ENCODE measurements around the gene TPD52L1. TPM values are rescaled to one million over a fixed set of nuclear protein-coding genes. Genes with fewer than 3 reads are reported as not detected.

The TPD52L1 gene
- polyA plus RNA-seq, 3 donors, result 95.6 to 114 (median 109) TPM

GRCh38 chr6:125205931-125206330, 52.4 kb downstream of the TPD52L1 start:
- DNase-seq (ENCODE audit: low read depth in 3 of 3, low spot score in 2 of 3), result no peak

DNA sequence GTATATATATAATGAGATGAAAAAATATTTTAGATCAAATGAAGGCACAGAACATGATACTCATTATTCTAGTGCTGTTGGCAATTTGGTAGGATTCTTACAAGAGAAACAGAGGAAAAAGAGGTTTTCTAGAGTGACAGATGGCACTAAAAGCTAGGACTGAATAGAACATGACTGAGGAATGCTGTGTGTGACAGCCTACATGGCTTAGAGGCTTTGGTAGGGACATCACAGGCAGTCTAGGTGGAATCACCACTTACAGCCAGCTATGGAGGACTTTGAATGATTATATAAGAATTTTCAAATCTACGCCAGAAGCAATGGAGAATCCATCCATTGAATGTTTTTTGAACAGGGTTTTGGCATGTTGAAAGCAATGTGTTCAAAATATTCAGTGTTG, 52.8 kb downstream of the TPD52L1 start:
- no peak for DNase-seq (ENCODE audit: low read depth in 3 of 3, low spot score in 2 of 3)

GRCh38 chr6:125207956-125208355, 54.4 kb downstream of the TPD52L1 start:
- no peak for DNase-seq (ENCODE audit: low read depth in 3 of 3, low spot score in 2 of 3)

- DNase-seq (ENCODE audit: low read depth in 3 of 3, low spot score in 2 of 3), result no peak
Observed at GRCh38 chr6:125208625-125209249, 55.2 kb downstream of the TPD52L1 start.

DNA sequence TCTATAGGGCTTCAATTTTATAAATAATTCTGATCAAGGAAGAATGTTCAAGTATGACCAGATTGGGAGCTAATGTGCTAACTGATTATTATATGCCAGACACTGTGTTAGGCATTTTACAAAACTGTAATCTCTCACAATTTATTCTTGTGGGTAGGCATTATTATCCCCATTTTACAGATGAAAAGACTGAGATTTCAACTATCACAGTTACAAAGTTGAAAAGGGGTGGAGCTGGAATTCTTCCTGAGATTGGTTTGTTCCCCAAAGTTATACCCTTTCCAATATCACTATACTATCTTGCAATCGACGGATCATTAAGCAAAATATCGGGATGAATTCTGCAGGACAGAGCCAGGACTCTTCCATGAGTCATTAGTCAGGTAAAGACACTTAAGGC, 57.1 kb downstream of the TPD52L1 start:
- DNase-seq (ENCODE audit: low read depth in 3 of 3, low spot score in 2 of 3), result no peak

DNA sequence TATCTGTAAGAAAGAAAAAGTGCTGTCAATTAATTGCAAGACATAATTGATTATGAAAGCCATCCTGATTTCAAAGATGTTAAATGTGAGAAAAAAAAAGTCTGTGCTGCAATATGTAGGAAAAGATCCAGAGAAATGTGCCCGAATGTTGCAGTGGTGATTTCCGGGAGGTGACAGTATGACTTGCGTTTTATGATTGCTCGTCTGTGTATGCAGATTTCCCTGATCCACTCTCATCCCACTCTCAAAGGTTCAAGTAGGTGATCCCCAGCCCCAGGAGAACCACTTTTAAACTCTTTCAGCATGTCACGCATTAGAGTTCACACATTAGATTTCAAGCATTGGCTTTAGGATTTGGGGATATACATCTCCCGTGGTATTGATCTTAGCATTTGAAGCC, 57.8 kb downstream of the TPD52L1 start:
- DNase-seq (ENCODE audit: low read depth in 3 of 3, low spot score in 2 of 3), result no peak

DNA sequence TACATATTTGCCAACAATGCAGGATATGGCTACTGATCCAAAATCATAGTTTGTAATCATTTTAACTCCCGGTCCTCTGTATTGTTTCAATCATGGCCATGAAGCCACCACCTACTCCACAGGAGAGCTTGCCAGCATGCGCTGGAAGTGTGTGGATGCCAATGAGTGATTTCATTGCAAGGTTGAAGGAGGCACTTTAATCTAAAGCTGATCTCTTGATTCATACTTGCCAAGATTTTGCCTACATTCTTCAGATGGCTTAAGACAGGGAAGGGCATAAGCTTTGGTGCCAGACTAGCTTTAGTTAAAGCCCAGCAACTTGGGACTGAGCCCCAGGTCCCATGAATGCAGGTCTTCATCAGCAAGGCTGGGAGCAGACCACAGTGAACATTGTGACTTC, 58.8 kb downstream of the TPD52L1 start:
- no peak for DNase-seq (ENCODE audit: low read depth in 3 of 3, low spot score in 2 of 3)

GRCh38 chr6:125213939-125214338, 60.4 kb downstream of the TPD52L1 start:
- no peak for DNase-seq (ENCODE audit: low read depth in 3 of 3, low spot score in 2 of 3)

DNA sequence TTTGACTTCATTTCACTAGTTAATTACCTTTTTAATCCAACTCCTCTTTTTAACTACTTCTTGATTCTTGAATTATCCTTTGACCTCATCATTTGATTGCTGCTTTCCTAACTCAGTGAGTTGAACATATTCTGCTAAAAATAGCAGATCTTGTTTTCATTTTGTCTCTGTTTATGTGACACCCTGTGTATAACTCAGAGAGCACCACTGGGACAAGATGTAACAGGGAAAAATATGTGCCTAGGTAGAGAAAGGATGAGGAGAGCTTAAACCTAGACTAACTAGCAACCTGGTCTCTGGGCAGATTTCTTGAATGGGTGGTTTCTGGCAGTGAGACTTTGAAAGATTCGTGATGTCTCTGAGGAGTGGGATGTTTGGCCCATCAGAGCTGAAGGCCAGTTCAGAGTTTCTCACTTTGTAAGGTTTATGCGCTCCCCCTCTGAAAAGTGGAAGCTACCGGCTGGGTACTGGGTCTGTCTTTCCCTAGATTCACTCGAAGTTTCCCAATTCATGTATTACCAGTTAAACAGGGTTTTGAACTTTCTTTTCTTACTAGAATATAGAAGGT, 61.8 kb downstream of the TPD52L1 start:
- no peak for DNase-seq (ENCODE audit: low read depth in 3 of 3, low spot score in 2 of 3)

GRCh38 chr6:125216015-125216414, 62.4 kb downstream of the TPD52L1 start:
- no peak for DNase-seq (ENCODE audit: low read depth in 3 of 3, low spot score in 2 of 3)

DNA sequence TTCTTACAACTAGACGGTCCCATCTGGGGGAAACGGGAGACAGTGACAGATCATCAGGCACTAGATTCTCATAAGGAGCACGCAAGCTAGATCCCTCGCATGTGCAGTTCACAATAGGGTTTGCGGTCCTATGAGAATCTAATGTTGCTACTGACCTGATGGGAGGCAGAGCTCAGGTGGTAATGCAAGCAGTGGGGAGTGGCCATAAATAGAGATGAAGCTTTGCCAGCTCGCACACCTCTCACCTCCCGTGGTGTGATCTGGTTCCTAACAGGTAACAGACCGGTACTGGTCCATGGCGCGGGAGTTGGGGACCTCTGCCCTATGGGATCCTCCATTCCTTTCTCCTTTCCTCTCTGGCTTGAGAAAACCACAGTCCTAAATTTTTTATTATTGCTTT, 63.8 kb downstream of the TPD52L1 start:
- no peak for DNase-seq (ENCODE audit: low read depth in 3 of 3, low spot score in 2 of 3)

DNA sequence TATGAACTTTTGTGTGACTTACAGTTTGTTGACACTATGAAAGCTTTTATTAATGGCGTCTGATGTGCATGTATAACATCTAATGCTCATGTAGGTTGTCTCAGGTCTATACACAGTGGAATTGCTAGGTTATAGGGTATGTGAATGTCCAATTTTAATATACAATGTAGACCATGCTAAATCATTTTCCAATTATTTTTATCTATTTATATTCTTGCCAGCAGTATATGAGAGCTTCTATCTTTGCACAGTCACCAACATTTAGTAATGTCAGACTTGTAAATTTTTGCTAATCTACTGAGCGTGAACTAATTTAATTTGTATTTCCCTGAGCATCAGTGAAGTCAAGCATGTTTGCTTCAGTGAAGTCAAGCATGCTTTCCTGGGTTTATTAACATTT, 64.4 kb downstream of the TPD52L1 start:
- no peak for DNase-seq (ENCODE audit: low read depth in 3 of 3, low spot score in 2 of 3)

DNA sequence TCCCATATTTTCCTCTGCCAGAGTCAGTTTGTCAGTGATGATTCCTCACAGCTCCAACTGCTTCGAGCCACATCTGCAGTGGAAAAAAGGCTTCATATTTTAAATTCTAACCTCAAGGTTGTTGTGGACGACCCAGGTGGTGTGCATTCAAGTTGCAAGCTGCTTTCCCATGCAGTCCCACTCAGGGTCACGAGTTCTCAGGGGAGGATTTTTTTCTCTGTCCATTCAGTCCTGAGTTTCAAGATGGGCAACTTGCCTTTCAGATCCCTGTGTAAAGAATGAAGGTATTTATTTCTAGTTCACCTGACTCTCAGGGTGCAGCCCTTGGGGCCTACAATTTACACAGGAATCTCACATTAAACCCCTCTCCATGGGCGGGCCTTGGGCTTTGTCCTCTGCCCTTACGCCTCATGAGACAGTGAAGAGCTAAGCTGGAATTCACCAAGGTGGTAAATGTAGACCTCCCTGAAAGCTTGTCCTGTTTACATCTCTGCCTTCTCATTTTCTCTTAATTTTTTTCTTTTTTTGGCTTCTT, 65.9 kb downstream of the TPD52L1 start:
- no peak for DNase-seq (ENCODE audit: low read depth in 3 of 3, low spot score in 2 of 3)

DNA sequence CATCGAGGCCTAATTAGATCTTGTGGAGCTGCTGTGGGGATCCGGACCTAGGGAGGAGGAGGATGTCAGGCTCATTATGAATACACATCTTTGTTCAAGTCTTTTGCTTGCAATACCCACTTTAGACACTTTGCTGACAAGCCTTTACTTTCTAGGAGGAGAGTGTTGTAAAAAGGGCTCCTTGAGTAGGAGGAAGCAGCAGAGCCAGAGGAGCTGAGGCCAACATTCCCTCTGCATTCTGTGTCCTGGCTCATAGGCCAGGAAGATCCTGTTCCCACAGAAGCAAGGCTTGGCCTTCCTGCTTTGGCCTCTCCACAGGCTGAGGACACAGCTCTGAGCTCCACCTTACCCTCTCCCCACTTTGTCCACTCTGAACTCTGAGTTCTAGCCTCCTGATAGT, 67.1 kb downstream of the TPD52L1 start:
- no peak for DNase-seq (ENCODE audit: low read depth in 3 of 3, low spot score in 2 of 3)

GRCh38 chr6:125222531-125223455, 69.2 kb downstream of the TPD52L1 start:
- no peak for DNase-seq (ENCODE audit: low read depth in 3 of 3, low spot score in 2 of 3)

- no peak for DNase-seq (ENCODE audit: low read depth in 3 of 3, low spot score in 2 of 3)
Observed at GRCh38 chr6:125224231-125224861, 70.8 kb downstream of the TPD52L1 start.

DNA sequence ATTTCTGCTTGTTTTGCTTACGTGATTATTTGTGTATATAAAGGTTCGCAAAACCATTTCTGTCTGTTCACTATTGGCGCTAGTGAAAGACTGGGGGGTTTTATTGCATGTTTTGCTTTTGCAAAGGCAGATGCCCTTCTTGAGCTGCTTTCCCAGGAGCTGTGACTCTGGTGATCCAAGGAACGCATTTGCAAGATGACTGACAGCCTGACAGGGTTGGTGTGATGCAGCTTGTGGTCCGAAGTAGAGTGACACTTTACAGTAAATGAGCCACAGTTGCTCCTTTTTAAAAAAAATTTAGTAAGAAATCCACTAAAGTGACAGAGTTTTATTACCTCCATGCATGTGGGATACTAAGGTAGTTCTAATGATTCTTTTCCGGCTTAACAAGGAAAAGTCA, 73.7 kb downstream of the TPD52L1 start:
- no peak for DNase-seq (ENCODE audit: low read depth in 3 of 3, low spot score in 2 of 3)

DNA sequence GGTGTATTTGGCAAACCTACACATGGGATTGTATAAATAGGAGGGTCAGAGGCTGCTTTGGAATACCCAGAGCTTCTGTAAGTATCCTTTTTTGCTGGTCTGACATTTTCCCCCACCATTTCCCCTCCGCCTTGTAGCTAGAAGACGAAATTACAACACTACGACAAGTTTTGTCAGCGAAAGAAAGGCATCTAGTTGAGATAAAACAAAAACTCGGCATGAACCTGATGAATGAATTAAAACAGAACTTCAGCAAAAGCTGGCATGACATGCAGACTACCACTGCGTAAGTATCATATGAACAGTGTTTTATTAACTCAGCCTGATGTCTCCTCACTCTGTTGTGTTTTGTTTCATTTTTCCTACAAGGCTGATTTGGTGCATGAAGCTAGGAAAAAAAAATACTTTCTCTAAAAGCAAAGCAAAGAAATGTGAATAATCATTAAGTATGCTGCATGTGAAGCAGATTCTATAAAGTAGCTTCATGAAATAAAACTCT, 75.5 kb downstream of the TPD52L1 start:
- no peak for DNase-seq (ENCODE audit: low read depth in 3 of 3, low spot score in 2 of 3)

- DNase-seq (ENCODE audit: low read depth in 3 of 3, low spot score in 2 of 3), result no peak
Observed at GRCh38 chr6:125230674-125231073, 77.1 kb downstream of the TPD52L1 start.

GRCh38 chr6:125231133-125231532, 77.6 kb downstream of the TPD52L1 start:
- no peak for DNase-seq (ENCODE audit: low read depth in 3 of 3, low spot score in 2 of 3)
